Type B pancreatic cell (in vitro differentiated cells): ENCODE measurements around the gene GNA15. TPM values are rescaled to one million over a fixed set of nuclear protein-coding genes. Genes with fewer than 3 reads are reported as not detected.

Experiments
- DNase-seq: peaks from one replicate; pipeline ENCODE4 v3.0.0; 2021; ENCODE audit warnings: mixed read lengths; ENCODE audit not compliant: unreplicated experiment; ENCODE audit errors: extremely low spot score
- H3K27ac Mint-ChIP-seq: 2 replicates; pipeline ENCODE4 v1.8.0; 2021; ENCODE audit warnings: mild to moderate bottlenecking, mixed read lengths
- H3K27me3 Mint-ChIP-seq: 2 replicates; pipeline ENCODE4 v1.8.0; 2021; ENCODE audit warnings: mixed read lengths
- H3K36me3 Mint-ChIP-seq: 2 replicates; pipeline ENCODE4 v1.8.0; 2021; ENCODE audit warnings: mixed read lengths
- H3K4me1 Mint-ChIP-seq: one replicate; pipeline ENCODE4 v1.8.0; 2021; ENCODE audit warnings: mixed read lengths; ENCODE audit not compliant: unreplicated experiment
- H3K4me3 Mint-ChIP-seq: 2 replicates; pipeline ENCODE4 v1.8.0; 2021; ENCODE audit warnings: mild to moderate bottlenecking, mixed read lengths
- H3K9me3 Mint-ChIP-seq: 2 replicates; pipeline ENCODE4 v1.8.0; 2021; ENCODE audit warnings: mixed read lengths
- CTCF ChIP-seq: fragments of 200-600 bp; sonication (generic); conservative IDR thresholded peaks from 2 replicates; pipeline ENCODE4 v1.5.0; 2021; ENCODE audit warnings: antibody characterized with exemption, mild to moderate bottlenecking
- total RNA-seq: library from RNA; stranded (reverse); gene quantifications from 2 replicates; pipeline ENCODE4 v1.2.1, GENCODE V29; 2021; ENCODE audit warnings: low replicate concordance

The GNA15 gene
- total RNA-seq, 1 donor from 2014 or later, result 1.6 TPM

- H3K36me3 Mint-ChIP-seq, result no peaks in the 10 kb centered on the region
- H3K27me3 Mint-ChIP-seq, result no peaks in the 10 kb centered on the region
- H3K4me3 Mint-ChIP-seq, result no peak within 1 kb of the TSS
- H3K9me3 Mint-ChIP-seq, result no peaks in the 10 kb centered on the region
- peak; percentile 68 for DNase-seq
- no peak for TF ChIP-seq CTCF
- no peak within 1 kb of the TSS for H3K27ac Mint-ChIP-seq
- no peaks in the 10 kb centered on the region for H3K4me1 Mint-ChIP-seq
These were observed 42.6 kb downstream of the GNA15 start, which contains the start of gene S1PR4 for GRCh38 chr19:3178377-3178972. TSS of gene S1PR4 (plus strand) at chr19:3178769. CDS start at chr19:3178793, 24 bp downstream.

GRCh38 chr19:3178973-3179738, 43.3 kb downstream of the GNA15 start:
- Mint-ChIP-seq H3K27ac (no peak overlapping the region), H3K4me1 (no peaks in the 10 kb centered on the region), H3K27me3 (no peaks in the 10 kb centered on the region), H3K4me3 (no peak overlapping the region), H3K36me3 (no peaks in the 10 kb centered on the region), H3K9me3 (no peaks in the 10 kb centered on the region)
- DNase-seq, result no peak
- no peak for TF ChIP-seq CTCF

GRCh38 chr19:3179739-3180293, 44.0 kb downstream of the GNA15 start:
- H3K27me3 Mint-ChIP-seq, result no peaks in the 10 kb centered on the region
- H3K27ac Mint-ChIP-seq, result no peak overlapping the region
- H3K4me3 Mint-ChIP-seq, result no peak overlapping the region
- H3K4me1 Mint-ChIP-seq, result no peaks in the 10 kb centered on the region
- no peaks in the 10 kb centered on the region for H3K9me3 Mint-ChIP-seq
- no peaks in the 10 kb centered on the region for H3K36me3 Mint-ChIP-seq
- TF ChIP-seq CTCF, result no peak
- DNase-seq, result peak; percentile 69

- no peak for TF ChIP-seq CTCF
- H3K4me1 Mint-ChIP-seq, result peaks cover 8% of the 10 kb centered on the region
- no peaks in the 10 kb centered on the region for H3K36me3 Mint-ChIP-seq
- no peak for DNase-seq
- H3K9me3 Mint-ChIP-seq, result no peaks in the 10 kb centered on the region
- peak overlapping the region; percentile 99 for H3K4me3 Mint-ChIP-seq
- H3K27ac Mint-ChIP-seq, result no peak overlapping the region
- no peaks in the 10 kb centered on the region for H3K27me3 Mint-ChIP-seq
These were observed 48.1 kb downstream of the GNA15 start for GRCh38 chr19:3183721-3184641.

- Mint-ChIP-seq H3K36me3 (no peaks in the 10 kb centered on the region), H3K9me3 (no peaks in the 10 kb centered on the region), H3K27me3 (no peaks in the 10 kb centered on the region), H3K4me1 (peaks cover 8% of the 10 kb centered on the region), H3K27ac (peak overlapping the region; percentile 99), H3K4me3 (peak overlapping the region; percentile 99)
- no peak for TF ChIP-seq CTCF
- DNase-seq, result no peak
These were observed 49.1 kb downstream of the GNA15 start for GRCh38 chr19:3184847-3185460.
